SU-DHL-6 (cell line): ENCODE data around the gene TRAF2.

Experiments
- H2AFZ ChIP-seq: fragments of 200-600 bp; sonication (generic); 2 replicates; pipeline ENCODE4 v1.6.1; 2014; ENCODE audit warnings: low read depth, mild to moderate bottlenecking, moderate library complexity, mixed read lengths, antibody characterized with exemption, low read length; ENCODE audit not compliant: severe bottlenecking
- H3F3A ChIP-seq: fragments of 200-600 bp; shearing (Covaris generic); 2 replicates; pipeline ENCODE4 v1.6.0; 2016; ENCODE audit warnings: antibody characterized with exemption, mild to moderate bottlenecking; ENCODE audit not compliant: insufficient read depth
- H3K27ac ChIP-seq: fragments of 200-600 bp; sonication (generic); 2 replicates; pipeline ENCODE4 v1.5.1; 2016; ENCODE audit warnings: low read depth, mild to moderate bottlenecking, low read length, moderate library complexity, mixed read lengths
- H3K27me3 ChIP-seq: fragments of 200-600 bp; sonication (generic), shearing (Covaris generic); 2 replicates; pipeline ENCODE4 v1.6.0; 2014; ENCODE audit warnings: mild to moderate bottlenecking, low read length
- H3K36me3 ChIP-seq: fragments of 200-600 bp; sonication (generic); 2 replicates; pipeline ENCODE4 v1.6.1; 2014; ENCODE audit warnings: mild to moderate bottlenecking, low read length, mixed read lengths
- H3K4me2 ChIP-seq: fragments of 300-600, 200-600 bp; shearing (Covaris generic), sonication (generic); 2 replicates; pipeline ENCODE4 v1.6.0; 2014; ENCODE audit warnings: low read length, low read depth, mild to moderate bottlenecking; ENCODE audit not compliant: poor library complexity, severe bottlenecking
- H3K4me3 ChIP-seq: fragments of 200-600 bp; sonication (generic); 2 replicates; pipeline ENCODE4 v1.5.1; 2014; ENCODE audit warnings: antibody characterized with exemption, low read length, mild to moderate bottlenecking, mixed read lengths; ENCODE audit not compliant: insufficient read depth, poor library complexity, severe bottlenecking
- H3K79me2 ChIP-seq: fragments of 200-600 bp; sonication (generic); 2 replicates; pipeline ENCODE4 v1.6.1; 2014; ENCODE audit warnings: mild to moderate bottlenecking, low read length, moderate library complexity; ENCODE audit not compliant: insufficient read depth
- H3K9ac ChIP-seq: fragments of 200-600 bp; sonication (generic); 2 replicates; pipeline ENCODE4 v1.7.0; 2014; ENCODE audit warnings: mild to moderate bottlenecking, low read length
- H3K9me2 ChIP-seq: fragments of 200-600 bp; sonication (generic); replicated peaks from 2 replicates; pipeline ENCODE4 v1.6.1; 2014; ENCODE audit warnings: low read length; ENCODE audit not compliant: insufficient read depth
- H3K9me3 ChIP-seq: fragments of 200-600 bp; sonication (generic); 2 replicates; pipeline ENCODE4 v1.6.1; 2014; ENCODE audit warnings: low read length, mixed read lengths; ENCODE audit not compliant: insufficient read depth
- H4K20me1 ChIP-seq: fragments of 200-600 bp; sonication (generic); 2 replicates; pipeline ENCODE4 v1.6.1; 2014; ENCODE audit warnings: low read depth, mild to moderate bottlenecking, antibody characterized with exemption, low read length, moderate library complexity, mixed read lengths
- EZH2phosphoT487 ChIP-seq: fragments of 200-600 bp; sonication (generic), shearing (Covaris generic); conservative IDR thresholded peaks from 2 replicates; pipeline ENCODE4 v1.6.1; 2018; ENCODE audit warnings: mild to moderate bottlenecking, antibody characterized with exemption, low read length, moderate library complexity, mixed read lengths
- TF ChIP-seq, protein P1 (sequence below): fragments of 200-600 bp; sonication (generic); IDR thresholded peaks from one replicate; pipeline ENCODE4 v1.5.1; 2017; ENCODE audit warnings: antibody characterized with exemption, mild to moderate bottlenecking, low read length, moderate library complexity; ENCODE audit not compliant: insufficient read depth, poor library complexity, severe bottlenecking

The TRAF2 gene

GRCh38 chr9:136860529-136860928 lies 25.8 kb upstream of the TRAF2 start:
- H2AFZ ChIP-seq, result no peak overlapping the region
- no peaks in the 10 kb centered on the region for H3K36me3 ChIP-seq
- H3K27me3 ChIP-seq, result no peaks in the 10 kb centered on the region
- no peak overlapping the region for H3K4me3 ChIP-seq
- peaks cover 7% of the 10 kb centered on the region; the same call in 1 of the 2 replicates for H3K79me2 ChIP-seq
- H3K27ac ChIP-seq, result no peak overlapping the region
- no peaks in the 10 kb centered on the region for H3F3A ChIP-seq
- no peak overlapping the region for H3K9ac ChIP-seq
- H3K9me3 ChIP-seq, result no peaks in the 10 kb centered on the region
- H3K4me2 ChIP-seq, result no peak overlapping the region
- no peaks in the 10 kb centered on the region for H3K9me2 ChIP-seq
- TF ChIP-seq, protein P1, sequence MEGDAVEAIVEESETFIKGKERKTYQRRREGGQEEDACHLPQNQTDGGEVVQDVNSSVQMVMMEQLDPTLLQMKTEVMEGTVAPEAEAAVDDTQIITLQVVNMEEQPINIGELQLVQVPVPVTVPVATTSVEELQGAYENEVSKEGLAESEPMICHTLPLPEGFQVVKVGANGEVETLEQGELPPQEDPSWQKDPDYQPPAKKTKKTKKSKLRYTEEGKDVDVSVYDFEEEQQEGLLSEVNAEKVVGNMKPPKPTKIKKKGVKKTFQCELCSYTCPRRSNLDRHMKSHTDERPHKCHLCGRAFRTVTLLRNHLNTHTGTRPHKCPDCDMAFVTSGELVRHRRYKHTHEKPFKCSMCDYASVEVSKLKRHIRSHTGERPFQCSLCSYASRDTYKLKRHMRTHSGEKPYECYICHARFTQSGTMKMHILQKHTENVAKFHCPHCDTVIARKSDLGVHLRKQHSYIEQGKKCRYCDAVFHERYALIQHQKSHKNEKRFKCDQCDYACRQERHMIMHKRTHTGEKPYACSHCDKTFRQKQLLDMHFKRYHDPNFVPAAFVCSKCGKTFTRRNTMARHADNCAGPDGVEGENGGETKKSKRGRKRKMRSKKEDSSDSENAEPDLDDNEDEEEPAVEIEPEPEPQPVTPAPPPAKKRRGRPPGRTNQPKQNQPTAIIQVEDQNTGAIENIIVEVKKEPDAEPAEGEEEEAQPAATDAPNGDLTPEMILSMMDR, result no peak
- no peaks in the 10 kb centered on the region for H4K20me1 ChIP-seq

DNA sequence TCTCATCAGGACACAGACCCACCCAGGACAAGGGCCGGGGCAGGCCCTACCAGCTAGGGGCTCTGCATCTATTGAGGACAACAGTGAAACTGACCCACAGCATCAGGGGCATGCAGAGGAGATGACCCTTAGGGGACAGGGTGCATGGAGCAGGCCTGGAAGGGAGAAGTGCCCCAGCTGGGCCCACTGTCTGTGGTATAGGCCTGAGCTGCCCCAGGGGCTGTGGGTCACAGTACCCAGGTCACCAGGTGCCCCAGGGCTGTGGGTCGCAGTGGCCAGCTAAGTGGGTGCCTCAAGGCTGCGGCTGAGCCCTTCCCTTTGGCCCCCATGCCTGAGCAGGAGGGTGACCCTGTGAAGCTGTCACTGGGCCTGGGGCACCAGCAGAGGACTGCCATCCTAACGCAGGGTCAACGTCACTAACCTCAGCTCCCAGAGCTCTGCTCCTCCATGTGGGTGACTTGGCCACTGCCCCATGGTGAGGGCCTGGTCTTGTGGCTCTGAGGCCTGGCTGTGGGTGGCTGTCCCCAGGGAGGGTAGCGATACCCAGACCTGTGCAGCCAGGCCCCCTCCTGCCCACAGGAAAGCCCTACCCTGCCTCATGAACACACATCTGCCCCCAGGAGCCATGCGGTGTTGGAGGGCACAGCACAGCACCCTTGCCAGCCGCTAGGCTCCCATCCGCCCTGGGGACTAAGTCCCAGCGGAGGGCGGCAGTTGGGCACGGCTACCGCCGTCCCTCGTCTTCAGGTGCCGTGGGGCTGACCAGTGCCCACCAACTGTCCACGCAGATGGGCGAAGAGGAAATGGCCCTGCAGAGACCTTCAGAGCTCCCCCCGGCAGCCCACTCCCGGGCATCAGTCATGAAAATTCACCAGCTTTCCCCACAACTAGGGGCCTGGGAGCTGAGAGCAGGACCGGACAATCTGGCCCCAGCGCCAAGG lies 25.1 kb upstream of the TRAF2 start:
- Histone ChIP-seq H3K27me3 (no peaks in the 10 kb centered on the region), H3K4me3 (no peak overlapping the region), H2AFZ (no peak overlapping the region), H3K4me2 (no peak overlapping the region), H3K79me2 (peaks cover 11% of the 10 kb centered on the region; the same call in 1 of the 2 replicates), H3F3A (no peaks in the 10 kb centered on the region), H3K9me3 (no peaks in the 10 kb centered on the region), H3K36me3 (no peaks in the 10 kb centered on the region), H3K27ac (no peak overlapping the region), H3K9ac (no peak overlapping the region), H4K20me1 (no peaks in the 10 kb centered on the region), H3K9me2 (no peaks in the 10 kb centered on the region)
- TF ChIP-seq EZH2phosphoT487, result no peak
- TF ChIP-seq, protein P1, result no peak

DNA sequence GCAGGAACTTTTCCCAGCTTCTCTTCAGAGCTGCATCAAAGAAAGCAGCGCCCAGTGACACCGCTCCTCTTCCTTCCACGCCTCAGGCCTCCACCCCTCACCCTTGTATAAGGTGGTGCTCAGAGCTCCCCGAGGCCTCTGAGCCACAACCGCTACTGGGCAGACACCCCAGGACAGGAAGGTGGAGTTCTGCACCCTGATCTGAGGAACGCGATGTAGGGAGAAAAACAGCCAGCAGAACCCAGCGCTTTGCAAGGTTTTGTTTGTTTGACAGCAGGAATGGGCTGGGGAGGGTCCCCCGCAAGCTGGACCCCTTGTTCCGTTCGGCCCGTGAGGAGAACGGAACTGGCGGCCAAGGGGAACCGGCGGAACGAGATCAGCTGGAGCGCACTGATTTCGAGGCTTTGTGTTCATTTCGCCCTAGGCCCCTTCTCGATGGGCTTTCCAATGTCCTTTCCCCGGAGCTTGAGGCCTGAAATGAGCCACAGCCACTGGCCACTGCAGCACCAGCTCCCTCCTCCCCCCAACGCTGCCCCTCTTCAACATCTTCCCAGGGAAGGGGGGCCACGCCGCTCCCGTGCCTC lies 24.4 kb upstream of the TRAF2 start:
- no peaks in the 10 kb centered on the region for H3K9me2 ChIP-seq
- no peaks in the 10 kb centered on the region for H3F3A ChIP-seq
- H3K27ac ChIP-seq, result no peak overlapping the region
- no peak overlapping the region for H3K4me3 ChIP-seq
- H4K20me1 ChIP-seq, result no peaks in the 10 kb centered on the region
- no peak overlapping the region for H3K4me2 ChIP-seq
- no peak overlapping the region for H3K9ac ChIP-seq
- no peaks in the 10 kb centered on the region for H3K36me3 ChIP-seq
- H2AFZ ChIP-seq, result no peak overlapping the region
- H3K79me2 ChIP-seq, result peaks cover 11% of the 10 kb centered on the region; the same call in 1 of the 2 replicates
- TF ChIP-seq, protein P1, result no peak
- TF ChIP-seq EZH2phosphoT487, result no peak
- H3K27me3 ChIP-seq, result no peaks in the 10 kb centered on the region
- no peaks in the 10 kb centered on the region for H3K9me3 ChIP-seq
